Tibial nerve (tissue), 4 donors: Measurements from ENCODE around the gene MPZL2. TPM values are rescaled to one million over a fixed set of nuclear protein-coding genes. Genes with fewer than 3 reads are reported as not detected.

ENCODE experiments used
- DNase-seq, 2 donors: peaks; one replicate each; pipeline ENCODE4 v3.0.0-alpha.2; 2019; ENCODE audit warnings: low spot score in 2 of 2
- H3K27ac ChIP-seq, 4 donors: fragments of 200-600 bp; sonication (generic) in 3 of 4; one replicate each; pipeline ENCODE4 v1.5.1; 2017 to 2019; ENCODE audit warnings: mild to moderate bottlenecking in 1 of 4
- H3K27me3 ChIP-seq, 2 donors: fragments of 200-600 bp; sonication (generic) in 1 of 2; one replicate each; pipeline versions ENCODE4 v1.5.1 to v1.6.0; 2017 to 2019
- H3K36me3 ChIP-seq, 3 donors: fragments of 200-600 bp; sonication (generic); one replicate each; pipeline ENCODE4 v1.5.1; 2018 to 2019
- H3K4me1 ChIP-seq, 4 donors: fragments of 200-600 bp; sonication (generic) in 3 of 4; one replicate each; pipeline ENCODE4 v1.5.1; 2017 to 2019
- H3K4me3 ChIP-seq, 4 donors: fragments of 200-600 bp; sonication (generic) in 3 of 4; one replicate each; pipeline ENCODE4 v1.5.1; 2017 to 2019; ENCODE audit warnings: mild to moderate bottlenecking in 1 of 4, moderate library complexity in 1 of 4
- H3K9me3 ChIP-seq, 4 donors: fragments of 200-600 bp; sonication (generic) in 3 of 4; one replicate each; pipeline ENCODE4 v1.5.1; 2017 to 2019
- EP300 ChIP-seq, 2 donors: sonication (generic); formaldehyde crosslinking; IDR thresholded peaks; one replicate each; pipeline ENCODE4 v1.6.1; 2017; ENCODE audit warnings: antibody characterized with exemption in 2 of 2, mild to moderate bottlenecking in 1 of 2
- POLR2A ChIP-seq, 2 donors: fragments of 450-650 bp; IDR thresholded peaks; one replicate each; pipeline ENCODE4 v1.6.1; 2017; ENCODE audit warnings: antibody characterized with exemption in 2 of 2, mild to moderate bottlenecking in 2 of 2, moderate library complexity in 2 of 2
- WGBS, 2 donors: methylation state at CpG; one replicate each; pipeline ENCODE4 v1.1.5; 2018; 5-methylcytosine and 5-hydroxymethylcytosine counted together
- total RNA-seq, 4 donors: library from RNA; depleted of rRNA; stranded (reverse); fragments of >200 nt; gene quantifications; one replicate each; pipeline ENCODE4 v1.1.0, GENCODE V29; 2016
- TF ChIP-seq, protein P1 (sequence below), 5 experiments: fragments of 200-600 bp in 3 of 5; fragments of 450-650 bp in 2 of 5; sonication (generic) in 3 of 5; IDR thresholded peaks; one replicate each; pipeline ENCODE4 v1.5.1; 2016 to 2019; ENCODE audit warnings: antibody characterized with exemption in 5 of 5, mild to moderate bottlenecking in 3 of 5, moderate library complexity in 2 of 5

Gene MPZL2
- total RNA-seq, 4 donors from 2014 or later = 6.7 to 53.7 (median 27.0) TPM

DNA sequence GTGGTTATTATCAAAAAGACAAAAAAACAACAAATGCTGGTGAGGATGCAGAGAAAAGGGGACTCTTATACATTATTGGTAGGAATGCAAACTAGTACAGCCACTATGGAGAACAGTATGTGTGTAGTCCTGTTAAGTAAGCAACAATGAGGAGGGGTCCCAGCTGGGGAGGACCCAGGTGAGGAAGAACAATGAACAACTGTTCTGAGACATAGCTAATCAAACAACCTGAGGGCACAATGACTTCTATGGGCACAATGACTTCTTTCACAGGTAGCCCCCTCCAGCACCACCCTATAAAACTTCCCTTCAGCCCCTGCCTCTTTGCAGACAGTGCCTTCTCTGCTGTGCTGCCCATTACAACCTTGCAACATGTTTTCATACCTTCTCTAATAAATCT is 44.9 kb downstream of the MPZL2 start:
- H3K27ac ChIP-seq = no peak overlapping the region
- no peak overlapping the region for H3K4me3 ChIP-seq
- no peak for DNase-seq
- H3K9me3 ChIP-seq = no peaks in the 10 kb centered on the region
- peaks cover 0 to 48% of the 10 kb centered on the region in 2 donors for H3K27me3 ChIP-seq
- TF ChIP-seq EP300 (IDR thresholded peaks at IDR 0.05) (no peak), POLR2A (IDR thresholded peaks at IDR 0.05) (no peak)
- TF ChIP-seq, protein P1, sequence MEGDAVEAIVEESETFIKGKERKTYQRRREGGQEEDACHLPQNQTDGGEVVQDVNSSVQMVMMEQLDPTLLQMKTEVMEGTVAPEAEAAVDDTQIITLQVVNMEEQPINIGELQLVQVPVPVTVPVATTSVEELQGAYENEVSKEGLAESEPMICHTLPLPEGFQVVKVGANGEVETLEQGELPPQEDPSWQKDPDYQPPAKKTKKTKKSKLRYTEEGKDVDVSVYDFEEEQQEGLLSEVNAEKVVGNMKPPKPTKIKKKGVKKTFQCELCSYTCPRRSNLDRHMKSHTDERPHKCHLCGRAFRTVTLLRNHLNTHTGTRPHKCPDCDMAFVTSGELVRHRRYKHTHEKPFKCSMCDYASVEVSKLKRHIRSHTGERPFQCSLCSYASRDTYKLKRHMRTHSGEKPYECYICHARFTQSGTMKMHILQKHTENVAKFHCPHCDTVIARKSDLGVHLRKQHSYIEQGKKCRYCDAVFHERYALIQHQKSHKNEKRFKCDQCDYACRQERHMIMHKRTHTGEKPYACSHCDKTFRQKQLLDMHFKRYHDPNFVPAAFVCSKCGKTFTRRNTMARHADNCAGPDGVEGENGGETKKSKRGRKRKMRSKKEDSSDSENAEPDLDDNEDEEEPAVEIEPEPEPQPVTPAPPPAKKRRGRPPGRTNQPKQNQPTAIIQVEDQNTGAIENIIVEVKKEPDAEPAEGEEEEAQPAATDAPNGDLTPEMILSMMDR (IDR thresholded peaks at IDR 0.05) = no peak
- H3K36me3 ChIP-seq = no peaks in the 10 kb centered on the region
- peaks cover 0 to 4% (median 0%) of the 10 kb centered on the region in 4 donors for H3K4me1 ChIP-seq

DNA sequence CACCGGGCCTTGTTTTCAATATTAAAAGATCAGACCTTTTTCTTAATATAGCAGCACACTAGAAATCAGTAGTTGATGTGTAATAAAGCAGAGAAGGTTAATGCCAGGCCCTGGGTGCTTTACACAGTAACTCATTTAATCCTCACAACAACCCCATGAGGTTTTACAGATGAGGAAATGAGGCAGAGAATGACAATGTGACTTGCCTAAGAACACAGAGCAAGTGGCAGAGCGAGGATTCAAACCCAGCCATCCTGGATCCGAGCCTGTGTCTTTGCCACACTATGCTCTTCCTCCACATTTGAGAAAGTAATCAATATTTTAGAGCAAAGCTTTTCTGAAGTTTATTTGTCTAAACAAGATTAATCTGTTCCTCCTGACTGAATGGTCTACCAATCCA is 46.5 kb downstream of the MPZL2 start:
- TF ChIP-seq, protein P1 (IDR thresholded peaks at IDR 0.05) = no peak
- no peak for TF ChIP-seq POLR2A (IDR thresholded peaks at IDR 0.05)
- no peak for TF ChIP-seq EP300 (IDR thresholded peaks at IDR 0.05)
- DNase-seq = no peak
- 79 to 88% methylated on average over 3 of the region's 3 CpGs for WGBS, 2 donors
- Histone ChIP-seq H3K9me3 (no peaks in the 10 kb centered on the region), H3K4me1 (peaks cover 0 to 4% (median 0%) of the 10 kb centered on the region in 4 donors), H3K4me3 (no peak overlapping the region), H3K36me3 (no peaks in the 10 kb centered on the region), H3K27me3 (peaks cover 0 to 48% of the 10 kb centered on the region in 2 donors), H3K27ac (no peak overlapping the region)

DNA sequence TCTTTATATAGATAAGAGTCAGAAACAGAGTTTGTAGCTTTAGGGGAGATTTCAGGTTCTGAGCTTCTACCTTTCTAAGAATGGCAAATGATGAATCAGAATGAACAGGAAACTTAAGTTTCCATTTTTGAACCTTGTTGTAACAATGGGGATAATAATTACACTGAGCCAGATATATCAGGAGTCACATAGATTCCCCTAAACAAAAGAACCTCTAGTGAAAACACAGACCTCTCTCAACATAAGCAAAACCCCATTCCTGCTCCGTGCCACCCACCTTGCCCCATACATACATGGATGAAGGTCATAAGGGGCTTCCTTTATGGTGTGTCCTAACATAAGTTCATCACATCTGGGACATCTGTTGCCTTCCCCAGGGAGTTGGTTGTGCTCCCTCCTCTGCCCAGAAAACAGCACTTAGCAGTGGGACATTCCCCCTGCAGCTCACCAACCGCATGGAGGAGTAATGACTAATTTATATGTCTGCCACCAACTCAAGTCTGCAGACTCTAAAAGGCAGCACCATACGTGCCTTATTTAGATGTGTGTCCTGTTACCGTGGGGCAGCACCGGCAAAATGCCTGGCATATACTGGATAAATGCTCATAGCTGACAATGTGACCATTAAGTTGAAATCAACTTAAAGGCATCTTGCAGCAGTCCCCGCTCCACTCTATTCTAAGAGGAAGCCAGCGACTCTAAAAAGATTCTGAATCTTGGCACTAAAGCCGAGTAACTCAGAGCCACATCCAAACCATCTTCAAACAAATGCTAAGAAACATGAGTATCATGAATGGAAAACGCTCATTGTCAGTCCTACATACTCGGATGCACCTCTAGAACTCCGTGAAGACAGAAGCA is 47.2 kb downstream of the MPZL2 start:
- H3K4me1 ChIP-seq = peaks cover 0 to 4% (median 0%) of the 10 kb centered on the region in 4 donors
- no peaks in the 10 kb centered on the region for H3K36me3 ChIP-seq
- TF ChIP-seq POLR2A (IDR thresholded peaks at IDR 0.05) (no peak), EP300 (IDR thresholded peaks at IDR 0.05) (no peak)
- TF ChIP-seq, protein P1 (IDR thresholded peaks at IDR 0.05) = no peak
- no peak for DNase-seq
- WGBS, 2 donors = 69 to 70% methylated on average over 11 of the region's 11 CpGs
- H3K27me3 ChIP-seq = peaks cover 0 to 48% of the 10 kb centered on the region in 2 donors
- H3K9me3 ChIP-seq = no peaks in the 10 kb centered on the region
- no peak overlapping the region for H3K27ac ChIP-seq
- no peak overlapping the region for H3K4me3 ChIP-seq

DNA sequence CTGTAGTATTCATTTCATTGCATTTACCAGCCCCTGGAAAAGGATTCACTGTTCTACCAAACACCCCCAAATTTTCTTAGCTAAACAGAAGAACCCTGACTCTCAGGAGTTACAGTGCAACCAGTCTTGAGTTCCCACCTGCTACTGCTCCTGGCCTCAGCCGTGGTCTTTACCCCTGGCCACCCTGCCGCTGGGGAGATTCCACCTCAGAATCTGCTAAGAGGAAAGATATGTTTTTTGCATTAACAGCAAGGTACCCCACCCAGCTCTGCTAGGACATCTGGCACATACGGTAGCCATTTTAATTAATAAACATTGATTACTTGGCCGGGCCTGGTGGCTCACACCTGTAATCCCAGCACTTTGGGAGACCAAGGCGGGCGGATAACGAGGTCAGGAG is 48.3 kb downstream of the MPZL2 start:
- H3K4me3 ChIP-seq = no peak overlapping the region
- H3K4me1 ChIP-seq = peaks cover 0 to 4% (median 0%) of the 10 kb centered on the region in 4 donors
- H3K27me3 ChIP-seq = peaks cover 0 to 48% of the 10 kb centered on the region in 2 donors
- peak overlapping the region in 1 of 4 donors; percentile 34 for H3K27ac ChIP-seq
- no peak for TF ChIP-seq POLR2A (IDR thresholded peaks at IDR 0.05)
- TF ChIP-seq EP300 (IDR thresholded peaks at IDR 0.05) = no peak
- TF ChIP-seq, protein P1 (IDR thresholded peaks at IDR 0.05) = no peak
- H3K9me3 ChIP-seq = no peaks in the 10 kb centered on the region
- no peaks in the 10 kb centered on the region for H3K36me3 ChIP-seq
- WGBS, 2 donors = 86 to 88% methylated on average over 7 of the region's 7 CpGs
- DNase-seq = no peak

DNA sequence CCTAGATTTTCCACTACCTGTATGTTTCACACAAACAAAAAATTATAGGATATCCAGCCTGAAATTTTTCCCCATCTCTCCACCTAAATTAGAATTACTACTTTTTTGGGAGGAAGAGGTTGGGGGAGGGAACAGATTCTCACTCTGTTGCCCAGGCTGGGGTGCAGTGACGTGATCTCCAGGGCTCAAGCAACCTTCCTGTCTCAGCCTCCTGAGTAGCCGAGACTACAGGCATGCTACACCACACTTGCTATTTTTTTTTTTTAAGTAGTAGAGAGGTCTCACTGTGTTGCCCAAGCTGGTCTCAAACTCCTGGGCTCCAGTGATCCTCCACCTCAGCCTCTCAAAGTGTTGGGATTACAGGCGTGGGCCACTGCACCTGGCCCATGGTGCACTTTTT is 48.8 kb downstream of the MPZL2 start:
- Histone ChIP-seq H3K27me3 (peaks cover 0 to 48% of the 10 kb centered on the region in 2 donors), H3K4me1 (peaks cover 0 to 4% (median 0%) of the 10 kb centered on the region in 4 donors), H3K4me3 (no peak overlapping the region), H3K9me3 (no peaks in the 10 kb centered on the region), H3K27ac (peak overlapping the region in 2 of 4 donors; percentile 6 to 34), H3K36me3 (no peaks in the 10 kb centered on the region)
- WGBS, 2 donors = 74 to 75% methylated on average over 3 of the region's 3 CpGs
- no peak for DNase-seq
- TF ChIP-seq EP300 (IDR thresholded peaks at IDR 0.05) (no peak), POLR2A (IDR thresholded peaks at IDR 0.05) (no peak)
- TF ChIP-seq, protein P1 (IDR thresholded peaks at IDR 0.05) = no peak
